Neural progenitor cell (in vitro differentiated cells): Measurements from ENCODE around the gene METTL3. TPM values are rescaled to one million over a fixed set of nuclear protein-coding genes. Genes with fewer than 3 reads are reported as not detected.
A peak's percentile ranks its signal among the peaks of the same experiment; 100 is the strongest.

Source experiments
- DNase-seq: peaks from one replicate; pipeline ENCODE4 v3.0.0-alpha.2; 2016; ENCODE audit warnings: low spot score
- H2AFZ ChIP-seq: fragments of 200-600 bp; sonication (generic); replicated peaks from 2 replicates; pipeline ENCODE4 v1.6.1; 2016; ENCODE audit warnings: antibody characterized with exemption
- H3F3A ChIP-seq: fragments of 200-600 bp; sonication (generic); 2 replicates; pipeline ENCODE4 v1.6.1; 2016; ENCODE audit warnings: antibody characterized with exemption, low read depth
- H3K27ac ChIP-seq: fragments of 200-600 bp; sonication (generic); 2 replicates; pipeline ENCODE4 v1.5.1; 2016; ENCODE audit warnings: mild to moderate bottlenecking
- H3K27me3 ChIP-seq: fragments of 200-600 bp; sonication (generic); 2 replicates; pipeline ENCODE4 v1.6.1; 2016; ENCODE audit warnings: mild to moderate bottlenecking, moderate library complexity
- H3K36me3 ChIP-seq: fragments of 200-600 bp; sonication (generic); 2 replicates; pipeline ENCODE4 v1.5.1; 2016
- H3K4me1 ChIP-seq: fragments of 200-600 bp; sonication (generic); 2 replicates; pipeline ENCODE4 v1.6.1; 2016; ENCODE audit warnings: mixed run types
- H3K4me2 ChIP-seq: fragments of 200-600 bp; sonication (generic); 2 replicates; pipeline ENCODE4 v1.6.1; 2016
- H3K4me3 ChIP-seq: fragments of 200-600 bp; sonication (generic); 2 replicates; pipeline ENCODE4 v1.5.1; 2016
- H3K79me2 ChIP-seq: fragments of 200-600 bp; sonication (generic); 2 replicates; pipeline ENCODE4 v1.6.1; 2016; ENCODE audit warnings: low read depth
- H3K9ac ChIP-seq: fragments of 200-600 bp; sonication (generic); 2 replicates; pipeline ENCODE4 v1.6.1; 2016
- H3K9me3 ChIP-seq: fragments of 200-600 bp; sonication (generic); 2 replicates; pipeline ENCODE4 v1.5.1; 2016; ENCODE audit warnings: low read depth
- H4K20me1 ChIP-seq: fragments of 200-600 bp; sonication (generic); 2 replicates; pipeline ENCODE4 v1.6.1; 2016; ENCODE audit warnings: low read depth
- H3K27ac Mint-ChIP-seq: 3 replicates; pipeline ENCODE4 v1.8.0; 2021; ENCODE audit warnings: mixed read lengths
- H3K27me3 Mint-ChIP-seq: 2 replicates; pipeline ENCODE4 v1.8.0; 2022; ENCODE audit warnings: low read depth, mild to moderate bottlenecking, inconsistent platforms, moderate library complexity, mixed read lengths; ENCODE audit not compliant: insufficient read depth
- H3K36me3 Mint-ChIP-seq: 3 replicates; pipeline ENCODE4 v1.8.0; 2021; ENCODE audit warnings: mixed read lengths
- H3K4me1 Mint-ChIP-seq: 3 replicates; pipeline ENCODE4 v1.8.0; 2021; ENCODE audit warnings: mixed read lengths
- H3K4me3 Mint-ChIP-seq: 3 replicates; pipeline ENCODE4 v1.8.0; 2021; ENCODE audit warnings: mild to moderate bottlenecking, moderate library complexity, mixed read lengths
- H3K9me3 Mint-ChIP-seq: 3 replicates; pipeline ENCODE4 v1.8.0; 2020; ENCODE audit warnings: mixed read lengths
- EZH2 ChIP-seq: fragments of 200-600 bp; sonication (generic); IDR thresholded peaks from 2 replicates; pipeline ENCODE4 v1.6.1; 2017; ENCODE audit warnings: antibody characterized with exemption, mild to moderate bottlenecking, moderate library complexity
- EZH2phosphoT487 ChIP-seq: fragments of 200-600 bp; sonication (generic); IDR thresholded peaks from 2 replicates; pipeline ENCODE4 v1.6.1; 2017; ENCODE audit warnings: antibody characterized with exemption
- total RNA-seq: library from RNA; depleted of rRNA; stranded (reverse); fragments of >200 nt; gene quantifications from 2 replicates; pipeline ENCODE4 v1.2.3, GENCODE V29; 2015; ENCODE audit warnings: low replicate concordance
- TF ChIP-seq, protein P1 (sequence below): fragments of 200-600 bp; sonication (generic); IDR thresholded peaks from 2 replicates; pipeline ENCODE4 v1.5.1; 2017; ENCODE audit warnings: antibody characterized with exemption, mild to moderate bottlenecking

Gene METTL3
- total RNA-seq, 1 donor from 2014 or later: 99.5 TPM

DNA sequence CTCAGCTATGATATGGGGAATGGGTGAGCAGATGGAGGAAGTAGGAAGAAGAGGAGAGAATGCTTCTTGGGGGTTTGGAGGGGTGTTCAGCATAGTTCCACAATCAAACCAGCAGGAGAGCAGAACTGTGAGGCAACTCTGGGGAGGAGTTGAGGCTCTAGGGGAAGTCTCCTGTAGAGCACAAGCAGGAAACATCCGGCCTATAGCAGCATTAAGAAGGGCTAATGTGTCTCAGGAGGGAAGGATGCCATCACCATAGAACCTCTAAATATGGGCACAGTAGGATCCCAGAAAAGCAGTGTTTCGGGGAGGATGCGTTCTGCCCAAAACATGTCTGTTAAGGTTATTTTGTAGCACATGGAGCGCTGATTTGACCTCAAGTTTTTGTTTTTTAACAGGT, 23.4 kb upstream of the METTL3 start:
- peak overlapping the region; percentile 100 for H3K4me3 ChIP-seq
- peaks cover 59% of the 10 kb centered on the region for H3K4me1 ChIP-seq
- peak; percentile 63 for DNase-seq
- Mint-ChIP-seq H3K9me3 (no peaks in the 10 kb centered on the region), H3K4me1 (peaks cover 60% of the 10 kb centered on the region), H3K4me3 (peak overlapping the region; percentile 90), H3K36me3 (peaks cover 9% of the 10 kb centered on the region), H3K27me3 (peaks cover 2% of the 10 kb centered on the region), H3K27ac (peak overlapping the region; percentile 99)
- peaks cover 87% of the 10 kb centered on the region for H3F3A ChIP-seq
- no peaks in the 10 kb centered on the region for H3K9me3 ChIP-seq
- H3K4me2 ChIP-seq: peak overlapping the region; percentile 96
- TF ChIP-seq, protein P1, sequence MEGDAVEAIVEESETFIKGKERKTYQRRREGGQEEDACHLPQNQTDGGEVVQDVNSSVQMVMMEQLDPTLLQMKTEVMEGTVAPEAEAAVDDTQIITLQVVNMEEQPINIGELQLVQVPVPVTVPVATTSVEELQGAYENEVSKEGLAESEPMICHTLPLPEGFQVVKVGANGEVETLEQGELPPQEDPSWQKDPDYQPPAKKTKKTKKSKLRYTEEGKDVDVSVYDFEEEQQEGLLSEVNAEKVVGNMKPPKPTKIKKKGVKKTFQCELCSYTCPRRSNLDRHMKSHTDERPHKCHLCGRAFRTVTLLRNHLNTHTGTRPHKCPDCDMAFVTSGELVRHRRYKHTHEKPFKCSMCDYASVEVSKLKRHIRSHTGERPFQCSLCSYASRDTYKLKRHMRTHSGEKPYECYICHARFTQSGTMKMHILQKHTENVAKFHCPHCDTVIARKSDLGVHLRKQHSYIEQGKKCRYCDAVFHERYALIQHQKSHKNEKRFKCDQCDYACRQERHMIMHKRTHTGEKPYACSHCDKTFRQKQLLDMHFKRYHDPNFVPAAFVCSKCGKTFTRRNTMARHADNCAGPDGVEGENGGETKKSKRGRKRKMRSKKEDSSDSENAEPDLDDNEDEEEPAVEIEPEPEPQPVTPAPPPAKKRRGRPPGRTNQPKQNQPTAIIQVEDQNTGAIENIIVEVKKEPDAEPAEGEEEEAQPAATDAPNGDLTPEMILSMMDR: no peak
- TF ChIP-seq EZH2phosphoT487 (no peak), EZH2 (no peak)
- no peaks in the 10 kb centered on the region for H3K27me3 ChIP-seq
- peaks cover 94% of the 10 kb centered on the region for H3K79me2 ChIP-seq
- peaks cover 57% of the 10 kb centered on the region for H4K20me1 ChIP-seq
- peak overlapping the region; percentile 43 for H3K9ac ChIP-seq
- H2AFZ ChIP-seq: no peak overlapping the region
- peaks cover 6% of the 10 kb centered on the region for H3K36me3 ChIP-seq
- H3K27ac ChIP-seq: peak overlapping the region; percentile 99

DNA sequence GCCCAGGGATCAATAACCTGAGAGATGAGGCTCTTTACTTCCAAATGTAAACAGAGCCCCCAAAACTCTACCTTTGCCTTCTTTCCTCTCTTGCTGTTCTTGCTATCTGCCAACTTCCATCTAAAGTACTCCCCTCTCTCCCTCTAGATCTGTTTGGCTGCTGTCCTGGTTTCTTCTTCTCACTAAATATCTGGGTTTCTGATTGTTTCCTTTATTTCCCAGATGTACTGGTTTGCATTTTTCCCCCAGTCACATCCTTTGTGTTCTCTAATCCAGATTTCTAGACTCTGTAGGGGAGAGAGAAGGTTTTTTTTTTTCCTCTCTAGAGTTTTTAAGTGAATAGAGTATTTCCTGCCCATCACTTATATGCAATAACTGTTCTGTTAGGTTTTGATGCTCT, 22.2 kb upstream of the METTL3 start:
- Histone ChIP-seq H3F3A (peaks cover 87% of the 10 kb centered on the region), H2AFZ (no peak overlapping the region), H3K9me3 (no peaks in the 10 kb centered on the region), H3K4me1 (peaks cover 63% of the 10 kb centered on the region), H3K79me2 (peaks cover 100% of the 10 kb centered on the region), H3K4me3 (peak overlapping the region; percentile 100), H3K4me2 (peak overlapping the region; percentile 96), H3K36me3 (peaks cover 7% of the 10 kb centered on the region), H3K27me3 (no peaks in the 10 kb centered on the region), H4K20me1 (peaks cover 70% of the 10 kb centered on the region), H3K27ac (peak overlapping the region; percentile 24), H3K9ac (peak overlapping the region; percentile 43)
- Mint-ChIP-seq H3K9me3 (no peaks in the 10 kb centered on the region), H3K4me3 (peak overlapping the region; percentile 90), H3K4me1 (peaks cover 59% of the 10 kb centered on the region), H3K27ac (peak overlapping the region; percentile 94), H3K27me3 (peaks cover 7% of the 10 kb centered on the region), H3K36me3 (peaks cover 9% of the 10 kb centered on the region)
- TF ChIP-seq EZH2phosphoT487: no peak
- TF ChIP-seq, protein P1: no peak
- TF ChIP-seq EZH2: no peak
- no peak for DNase-seq

DNA sequence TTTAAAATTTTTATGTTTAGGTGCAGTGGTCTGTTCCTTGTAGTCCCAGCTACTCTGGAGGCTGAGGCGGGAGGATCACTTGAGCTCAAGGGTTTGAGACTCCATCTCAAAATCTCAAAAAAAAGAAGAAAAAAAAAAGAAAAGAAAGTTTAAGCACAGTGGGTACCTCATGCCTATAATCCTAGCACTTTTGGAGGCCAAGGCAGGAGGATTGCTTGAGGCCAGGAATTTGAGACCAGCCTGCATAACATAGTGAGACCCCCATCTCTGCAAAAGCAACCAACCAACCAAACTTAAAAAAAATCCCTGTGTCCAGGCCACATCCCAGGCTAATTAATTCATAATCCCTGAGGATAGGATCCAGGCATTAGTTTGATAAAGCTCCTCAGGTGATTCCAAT, 18.4 kb upstream of the METTL3 start:
- H3K27ac Mint-ChIP-seq: peak overlapping the region; percentile 79
- peaks cover 17% of the 10 kb centered on the region for H3K36me3 Mint-ChIP-seq
- H3K27me3 Mint-ChIP-seq: peaks cover 11% of the 10 kb centered on the region
- peak overlapping the region; percentile 100 for H3K27ac ChIP-seq
- peaks cover 72% of the 10 kb centered on the region for H3K4me1 ChIP-seq
- DNase-seq: no peak
- H3K4me3 Mint-ChIP-seq: peak overlapping the region; percentile 6
- no peak for TF ChIP-seq EZH2phosphoT487
- TF ChIP-seq, protein P1: no peak
- peaks cover 89% of the 10 kb centered on the region for H4K20me1 ChIP-seq
- no peaks in the 10 kb centered on the region for H3K9me3 ChIP-seq
- peaks cover 90% of the 10 kb centered on the region for H3K79me2 ChIP-seq
- H3K4me1 Mint-ChIP-seq: peaks cover 68% of the 10 kb centered on the region
- peaks cover 82% of the 10 kb centered on the region for H3F3A ChIP-seq
- H2AFZ ChIP-seq: no peak overlapping the region
- no peak overlapping the region for H3K9ac ChIP-seq
- peaks cover 2% of the 10 kb centered on the region for H3K9me3 Mint-ChIP-seq
- H3K36me3 ChIP-seq: peaks cover 11% of the 10 kb centered on the region
- no peak overlapping the region for H3K4me3 ChIP-seq
- no peaks in the 10 kb centered on the region for H3K27me3 ChIP-seq
- peak overlapping the region; percentile 92 for H3K4me2 ChIP-seq
